ENCODE measurements around the gene NUCB2. TPM values are rescaled to one million over a fixed set of nuclear protein-coding genes. Genes with fewer than 3 reads are reported as not detected.

NUCB2 gene
- total and polyA plus RNA-seq, 2 of the 8 experiments (the other 6 are each of a cell fraction or from before 2014, with no cell fraction given) = 9.0 to 34.2 TPM

DNA sequence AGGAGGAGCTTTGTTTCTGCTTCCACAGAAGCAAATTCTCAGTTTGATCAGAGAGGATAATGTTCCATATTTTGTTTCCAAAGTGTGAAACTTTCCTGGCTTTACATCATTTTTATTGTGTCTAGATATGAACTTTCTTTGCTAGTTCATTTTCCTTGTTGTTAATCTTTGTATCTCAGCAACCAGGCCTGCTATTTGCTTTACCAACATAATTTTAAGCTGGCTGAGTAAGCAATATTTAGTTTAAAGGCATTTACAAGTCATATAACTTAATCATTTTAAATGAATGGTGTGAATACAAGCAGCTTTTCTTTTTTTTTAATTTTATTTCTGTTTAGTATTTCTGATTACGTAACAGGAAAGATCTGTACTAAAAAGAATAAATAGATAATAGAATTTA, 15.2 kb downstream of the NUCB2 start:
- no peak overlapping the region for H2AFZ ChIP-seq (ENCODE audit: low read length)
- no peak overlapping the region for H2BK12ac ChIP-seq (ENCODE audit: low read depth, low read length)
- H2BK15ac ChIP-seq (ENCODE audit: low read length) = no peak overlapping the region
- no peak overlapping the region for H3K18ac ChIP-seq (ENCODE audit: extremely low read depth, low read length)
- TF ChIP-seq YY1 (IDR thresholded peaks at IDR 0.05; ENCODE audit: low read depth, low read length) = no peak
- TF ChIP-seq RNF2 (IDR thresholded peaks at IDR 0.05; ENCODE audit: borderline replicate concordance, low read depth, low read length, missing control alignments, poor library complexity, severe bottlenecking) = no peak
- no peak for TF ChIP-seq RAD21 (IDR thresholded peaks at IDR 0.05 in 1 of 2, conservative IDR thresholded peaks at IDR 0.05 in 1 of 2; ENCODE audit: low read depth in 2 of 2, low read length in 2 of 2)
- H4K91ac ChIP-seq (replicated peaks; ENCODE audit: insufficient read length, low read length) = no peak overlapping the region
- H2BK5ac ChIP-seq (ENCODE audit: low read depth, low read length) = no peak overlapping the region
- H4K8ac ChIP-seq (ENCODE audit: extremely low read depth, insufficient read depth, low read length) = no peak overlapping the region
- POLR2A ChIA-PET (ENCODE audit: partially characterized antibody) = no interaction called here
- no peak overlapping the region for H3K4me3 ChIP-seq (ENCODE audit: extremely low read depth in 1 of 4, insufficient read depth in 2 of 4, low read depth in 3 of 4, low read length in 4 of 4)
- no peak overlapping the region for H3K56ac ChIP-seq (replicated peaks; ENCODE audit: insufficient read length, low read depth, low read length)
- no peaks in the 10 kb centered on the region for H3K79me2 ChIP-seq (ENCODE audit: control insufficient read depth in 1 of 2, insufficient read depth in 2 of 2, low read length in 2 of 2)
- WGBS, 2 experiments (ENCODE audit: extremely low coverage in 1 of 2, insufficient coverage in 1 of 2, insufficient read length in 1 of 2, insufficient replicate concordance in 2 of 2, low coverage in 1 of 2, low lambda C conversion rate in 2 of 2, missing lambda C conversion rate in 1 of 2) = 100% methylated on average over 1 of the region's 1 CpG; no CpG with 5 or more reads in 1 of the 2 experiments
- no peak overlapping the region for H2AK5ac ChIP-seq (ENCODE audit: low read depth, low read length)
- H3K9ac ChIP-seq (replicated peaks in 1 of 4; ENCODE audit: extremely low read depth in 1 of 4, low read depth in 3 of 4, low read length in 3 of 4) = no peak overlapping the region
- no peaks in the 10 kb centered on the region for H3K27me3 ChIP-seq (replicated peaks in 1 of 4; ENCODE audit: control insufficient read depth in 3 of 4, extremely low read depth in 1 of 4, insufficient read depth in 3 of 4, low read length in 3 of 4)
- no peak overlapping the region for H2BK20ac ChIP-seq (ENCODE audit: low read length)
- H4K20me1 ChIP-seq (replicated peaks in 1 of 2; ENCODE audit: control insufficient read depth in 1 of 2, insufficient read depth in 2 of 2, low read length in 2 of 2) = no peaks in the 10 kb centered on the region
- H3K23ac ChIP-seq (ENCODE audit: insufficient read length) = no peak overlapping the region
- no peak overlapping the region for H4K5ac ChIP-seq (ENCODE audit: insufficient read length, low read depth, low read length)
- no peak overlapping the region for H2BK120ac ChIP-seq (replicated peaks; ENCODE audit: low read depth, low read length)
- no peak overlapping the region for H3K27ac ChIP-seq (ENCODE audit: low read depth, low read length)
- H3K9me3 ChIP-seq (ENCODE audit: insufficient read depth in 2 of 2, low read depth in 1 of 2, low read length in 1 of 2) = no peaks in the 10 kb centered on the region
- no peak overlapping the region for H3K4me2 ChIP-seq (ENCODE audit: insufficient read depth in 1 of 2, low read depth in 2 of 2, low read length in 2 of 2)
- no peak for FAIRE-seq
- H3K14ac ChIP-seq (ENCODE audit: insufficient read length) = no peak overlapping the region
- H3K36me3 ChIP-seq (ENCODE audit: control insufficient read depth in 2 of 4, insufficient read depth in 4 of 4, low read length in 3 of 4) = no peaks in the 10 kb centered on the region; a peak in 1 of 8 replicates
- H3K4me1 ChIP-seq (replicated peaks in 1 of 4; ENCODE audit: control insufficient read depth in 3 of 4, insufficient read depth in 4 of 4, low read length in 3 of 4) = no peaks in the 10 kb centered on the region
- CTCF ChIA-PET (ENCODE audit: partially characterized antibody) = interaction anchor here (0.7 kb wide), 1 partner anchor 231 kb away, joined by 3 read pairs; no protein-coding TSS in a partner anchor
- H3K4ac ChIP-seq (replicated peaks; ENCODE audit: insufficient read length, low read depth, low read length) = no peak overlapping the region
- no peaks in the 10 kb centered on the region for H3K23me2 ChIP-seq (ENCODE audit: low read depth, low read length)
- H3K79me1 ChIP-seq (ENCODE audit: low read depth, low read length) = no peaks in the 10 kb centered on the region
- DNase-seq (ENCODE audit: low read depth in 1 of 2, low spot score in 2 of 2) = no peak

Data from H1 (cell line).